Caco-2 (cell line): Measurements from ENCODE around the gene IPO13. TPM values are rescaled to one million over a fixed set of nuclear protein-coding genes. Genes with fewer than 3 reads are reported as not detected.

ENCODE experiments used
- Bru-seq: library from RNA; stranded (reverse); fragments of 400-500 nt; gene quantifications from one replicate; lab custom pipeline; 2021; lab: Mats Ljungman, UMichigan
- BruChase-seq, 2 experiments: library from RNA; stranded (reverse); fragments of 400-500 nt; gene quantifications; one replicate each; lab custom pipeline; 2021; lab: Mats Ljungman, UMichigan
- BruUV-seq: library from RNA; stranded (reverse); fragments of 400-500 nt; replicated peaks from 2 replicates; lab custom pipeline; 2021; lab: Mats Ljungman, UMichigan
- CTCF ChIA-PET: fragments of 300-600 bp; sonication (Branson Sonifier 250); formaldehyde crosslinking; loops from one replicate; lab custom pipeline; 2022; ENCODE audit warnings: antibody characterized with exemption; lab: Charles Lee
- POLR2A ChIA-PET: fragments of 300-600 bp; sonication (Branson Sonifier 250); formaldehyde crosslinking; loops from one replicate; lab custom pipeline; 2022; ENCODE audit warnings: antibody characterized with exemption; lab: Charles Lee
- DNase-seq, 2 experiments: peaks; one replicate each; pipeline versions ENCODE4 v3.0.0 to v3.0.0-alpha.2; 2020 to 2022
- H3K27me3 ChIP-seq: replicated peaks from 2 replicates; pipeline ENCODE4 v1.6.0; 2011; ENCODE audit warnings: low read length; ENCODE audit not compliant: control insufficient read depth, insufficient read depth
- H3K36me3 ChIP-seq: 2 replicates; pipeline ENCODE4 v1.5.1; 2011; ENCODE audit warnings: low read length; ENCODE audit not compliant: control insufficient read depth, insufficient read depth
- H3K4me1 ChIP-seq: fragments of 250-450 bp; sonication (Bioruptor Pico); 2 replicates; pipeline ENCODE4 v1.5.1; 2020; ENCODE audit warnings: mild to moderate bottlenecking
- H3K4me3 ChIP-seq: 2 replicates; pipeline ENCODE4 v1.5.1; 2011; ENCODE audit warnings: low read depth, mild to moderate bottlenecking, control low read depth, low read length
- H3K9me3 ChIP-seq: fragments of 250-450 bp; sonication (Bioruptor Pico); 2 replicates; pipeline ENCODE4 v1.5.1; 2020; ENCODE audit warnings: mild to moderate bottlenecking, moderate library complexity
- H3K27ac Mint-ChIP-seq: one replicate; pipeline ENCODE4 v1.8.0; 2022; ENCODE audit warnings: mixed read lengths; ENCODE audit not compliant: unreplicated experiment
- H3K27me3 Mint-ChIP-seq: one replicate; pipeline ENCODE4 v1.8.0; 2022; ENCODE audit warnings: mixed read lengths; ENCODE audit not compliant: insufficient read depth, unreplicated experiment
- H3K36me3 Mint-ChIP-seq: one replicate; pipeline ENCODE4 v1.8.0; 2022; ENCODE audit warnings: mild to moderate bottlenecking, mixed read lengths; ENCODE audit not compliant: insufficient read depth, unreplicated experiment
- H3K4me1 Mint-ChIP-seq: one replicate; pipeline ENCODE4 v1.8.0; 2022; ENCODE audit warnings: low read depth, mixed read lengths; ENCODE audit not compliant: unreplicated experiment
- H3K4me3 Mint-ChIP-seq: one replicate; pipeline ENCODE4 v1.8.0; 2022; ENCODE audit warnings: mild to moderate bottlenecking, moderate library complexity, mixed read lengths; ENCODE audit not compliant: unreplicated experiment
- H3K9me3 Mint-ChIP-seq: one replicate; pipeline ENCODE4 v1.8.0; 2022; ENCODE audit warnings: mixed read lengths; ENCODE audit not compliant: unreplicated experiment
- CTCF ChIP-seq, 2 experiments: fragments of 200-600 bp in 1 of 2; IDR thresholded peaks; 1 replicate in 1 of 2; 2 replicates in 1 of 2; pipeline versions ENCODE4 v1.5.1 to v1.8.0; 2011 to 2022; ENCODE audit warnings: antibody characterized with exemption in 1 of 2, control low read depth in 1 of 2, inconsistent platforms in 1 of 2, low read depth in 1 of 2, low read length in 1 of 2, mild to moderate bottlenecking in 1 of 2, moderate library complexity in 1 of 2; ENCODE audit not compliant: insufficient read depth in 1 of 2, severe bottlenecking in 1 of 2, unreplicated experiment in 1 of 2
- intact Hi-C: fragments of 100-400 bp; cut with micrococcal nuclease; formaldehyde crosslinking; loops from one replicate; pipeline ENCODE4 v1.10.0; 2022; ENCODE audit not compliant: unreplicated experiment
- long read RNA-seq: library from polyadenylated mRNA; stranded (forward); transcript quantifications from one replicate; pipeline ENCODE4 v2.0.0, GENCODE V29; 2022
- total RNA-seq: library from RNA; stranded (reverse); gene quantifications from 2 replicates; pipeline ENCODE4 v1.2.3, GENCODE V29; 2022

The IPO13 gene
- 14.1 and 15.9 TPM in 2 replicates for total RNA-seq
- percentile 49 among the genes with signal in this experiment for Bru-seq, nascent RNA
- percentile 59 among the genes with signal in this experiment for BruChase-seq, experiment 1, labeled RNA remaining after a 2-hour chase
- BruChase-seq, experiment 2, labeled RNA remaining after a 6-hour chase: percentile 56 among the genes with signal in this experiment
- long read RNA-seq, transcript IPO13-202 (20 exons, 3,894 nt): major isoform, 8 of 23 reads
- long read RNA-seq, partial matches to known transcripts: 3 of 23 reads
- long read RNA-seq, other reads (novel, unspliced or antisense): 12 of 23 reads

GRCh38 chr1:43946236-43947060 is at the start of gene IPO13:
IPO13 (plus strand) TSS chr1:43946950; CDS start chr1:43947601, 651 bp downstream.
- Mint-ChIP-seq H3K4me1 (no peaks in the 10 kb centered on the region), H3K27me3 (no peaks in the 10 kb centered on the region), H3K4me3 (peak within 1 kb of the TSS; percentile 80), H3K27ac (peak within 1 kb of the TSS; percentile 58), H3K9me3 (no peaks in the 10 kb centered on the region), H3K36me3 (peaks cover 6% of the 10 kb centered on the region)
- peak; percentile 55 to 61 for TF ChIP-seq CTCF (IDR thresholded peaks at IDR 0.05; ENCODE audit: insufficient read depth in 1 of 2, low read depth in 1 of 2, low read length in 1 of 2, severe bottlenecking in 1 of 2, unreplicated experiment in 1 of 2)
- Histone ChIP-seq H3K36me3 (no peaks in the 10 kb centered on the region), H3K4me1 (no peaks in the 10 kb centered on the region), H3K4me3 (peak within 1 kb of the TSS; percentile 90), H3K9me3 (no peaks in the 10 kb centered on the region), H3K27me3 (no peaks in the 10 kb centered on the region)
- POLR2A ChIA-PET: no interaction called here
- CTCF ChIA-PET: interaction anchor here (0.5 to 2.4 kb wide), 8 partner anchors 11 to 183 kb away, joined by 3 to 12 read pairs (median 3); partner anchors contain the start of genes DPH2 and SLC6A9
- peak; percentile 93 to 95 for DNase-seq
- intact Hi-C loops: loop anchor here (1.0 kb wide), 1 partner anchor 23 kb away; no protein-coding TSS in a partner anchor
- BruUV-seq: no TSS peak

GRCh38 chr1:43898981-43899380 is 47.8 kb upstream of the IPO13 start:
- Mint-ChIP-seq H3K4me1 (no peaks in the 10 kb centered on the region), H3K9me3 (no peaks in the 10 kb centered on the region), H3K27ac (no peak overlapping the region), H3K4me3 (no peak overlapping the region), H3K36me3 (no peaks in the 10 kb centered on the region), H3K27me3 (no peaks in the 10 kb centered on the region)
- intact Hi-C loops: no loop called here
- no peak for TF ChIP-seq CTCF (IDR thresholded peaks at IDR 0.05; ENCODE audit: insufficient read depth in 1 of 2, low read depth in 1 of 2, low read length in 1 of 2, severe bottlenecking in 1 of 2, unreplicated experiment in 1 of 2)
- Histone ChIP-seq H3K9me3 (no peaks in the 10 kb centered on the region), H3K36me3 (no peaks in the 10 kb centered on the region), H3K27me3 (no peaks in the 10 kb centered on the region), H3K4me1 (no peaks in the 10 kb centered on the region), H3K4me3 (no peak overlapping the region)
- no peak for DNase-seq
- CTCF ChIA-PET: no interaction called here
- BruUV-seq: no TSS peak
- POLR2A ChIA-PET: no interaction called here

- Histone ChIP-seq H3K4me1 (no peaks in the 10 kb centered on the region), H3K27me3 (no peaks in the 10 kb centered on the region), H3K4me3 (no peak overlapping the region), H3K9me3 (no peaks in the 10 kb centered on the region), H3K36me3 (no peaks in the 10 kb centered on the region)
- Mint-ChIP-seq H3K36me3 (no peaks in the 10 kb centered on the region), H3K4me1 (no peaks in the 10 kb centered on the region), H3K27ac (no peak overlapping the region), H3K27me3 (no peaks in the 10 kb centered on the region), H3K4me3 (no peak overlapping the region), H3K9me3 (no peaks in the 10 kb centered on the region)
- CTCF ChIA-PET: no interaction called here
- no TSS peak for BruUV-seq
- intact Hi-C loops: loop anchor here (10.0 kb wide), 1 partner anchor 694 kb away; no protein-coding TSS in a partner anchor
- no peak for TF ChIP-seq CTCF (IDR thresholded peaks at IDR 0.05; ENCODE audit: insufficient read depth in 1 of 2, low read depth in 1 of 2, low read length in 1 of 2, severe bottlenecking in 1 of 2, unreplicated experiment in 1 of 2)
- no peak for DNase-seq
- POLR2A ChIA-PET: no interaction called here
Measured at GRCh38 chr1:43900386-43900785, 46.4 kb upstream of the IPO13 start.
